Tibial nerve (tissue), 3 donors: ENCODE measurements around the gene OMP.

Experiments used
- CTCF ChIP-seq, 5 experiments: fragments of 200-600 bp in 3 of 5; fragments of 450-650 bp in 2 of 5; sonication (generic) in 3 of 5; IDR thresholded peaks; one replicate each; pipeline ENCODE4 v1.5.1; 2016 to 2019; ENCODE audit warnings: antibody characterized with exemption in 5 of 5, mild to moderate bottlenecking in 3 of 5, moderate library complexity in 2 of 5
- POLR2A ChIP-seq, 2 donors: fragments of 450-650 bp; IDR thresholded peaks; one replicate each; pipeline ENCODE4 v1.6.1; 2017; ENCODE audit warnings: antibody characterized with exemption in 2 of 2, mild to moderate bottlenecking in 2 of 2, moderate library complexity in 2 of 2

GRCh38 chr11:77056814-77057402 lies 45.7 kb upstream of the OMP start:
- TF ChIP-seq CTCF (IDR thresholded peaks at IDR 0.05) (no peak), POLR2A (IDR thresholded peaks at IDR 0.05) (no peak)
